Stimulated activated CD4-positive, alpha-beta T cell treated with anti-CD3 and anti-CD28 coated beads, Interleukin-2, amount 100 ng/mL, for 48 hours (primary cell): Measurements from ENCODE around the gene HDAC4.

ENCODE experiments used
- DNase-seq, 2 donors: peaks; one replicate each; pipeline ENCODE4 v3.0.0-alpha.2; 2020

HDAC4 gene

GRCh38 chr2:239212929-239213642, 187.7 kb downstream of the HDAC4 start:
- no peak for DNase-seq

DNA sequence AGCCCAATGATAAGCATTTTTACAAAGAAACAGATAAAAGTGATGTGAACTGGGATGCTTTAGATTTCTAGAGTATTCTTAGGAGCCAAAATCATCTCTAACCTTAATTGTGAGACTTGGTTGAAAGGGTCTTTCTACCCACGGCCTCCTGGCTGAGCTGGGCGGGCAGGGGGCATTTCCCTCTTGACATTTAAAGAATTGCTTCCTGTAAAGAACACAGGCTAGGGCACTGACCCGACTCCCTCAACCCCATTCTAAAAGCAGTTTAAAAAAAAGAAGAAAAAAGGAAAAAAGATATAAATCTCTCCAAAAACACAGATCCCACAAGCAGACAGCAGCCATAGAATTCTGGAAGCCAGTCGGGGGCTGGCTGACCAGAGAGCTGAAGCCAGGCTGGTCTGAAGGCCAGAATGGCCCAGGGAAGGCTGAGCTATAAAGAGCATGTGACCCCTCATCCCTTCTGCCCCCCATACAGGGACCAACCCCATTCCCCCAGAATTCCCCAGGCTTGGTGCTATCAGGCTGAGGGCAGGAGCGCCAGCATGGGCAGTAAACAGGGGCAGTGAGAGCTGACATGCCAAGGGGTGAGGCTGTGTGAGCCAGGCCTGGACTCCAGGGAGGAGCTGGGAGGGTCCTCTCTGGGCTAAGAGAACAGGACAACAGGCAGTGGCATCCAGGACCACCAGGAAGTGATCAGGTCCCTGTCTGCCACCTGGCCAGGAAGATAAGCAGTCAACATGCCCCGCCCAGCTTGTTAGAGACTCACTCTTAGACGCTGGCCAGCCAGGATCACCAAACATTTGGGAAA, 188.5 kb downstream of the HDAC4 start:
- DNase-seq: no peak

DNA sequence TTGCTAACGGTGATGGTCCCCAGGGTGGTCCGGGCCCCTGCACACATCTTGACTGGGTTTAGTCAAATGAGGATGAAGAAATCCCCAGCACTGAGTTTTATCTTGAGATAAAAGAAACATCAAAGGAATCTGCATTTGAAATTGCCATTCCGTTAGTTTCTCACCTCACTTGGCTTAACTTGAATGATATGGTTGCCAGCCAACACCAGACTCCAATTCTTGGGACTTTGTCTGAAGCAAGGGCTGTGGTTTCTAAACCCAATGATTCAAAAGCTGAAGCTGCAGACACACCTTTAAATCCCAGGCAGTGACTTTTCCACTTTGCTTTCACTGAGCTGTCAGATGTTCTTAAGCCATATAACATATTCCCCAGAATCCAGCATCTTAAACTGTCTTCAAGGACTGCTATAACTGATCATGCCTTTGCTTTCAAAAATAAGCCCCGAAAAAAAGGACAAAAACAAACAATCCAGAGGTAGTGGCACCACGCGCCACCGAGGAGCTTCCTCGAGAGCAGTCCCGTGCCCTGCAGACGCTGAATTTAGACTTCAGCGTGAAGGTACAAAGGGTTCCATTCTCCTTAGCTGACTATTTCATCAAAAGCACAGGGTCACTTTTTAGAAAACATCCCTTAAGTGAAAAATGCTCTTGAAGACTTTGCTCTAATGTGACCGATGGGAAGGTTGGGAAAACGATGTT, 189.3 kb downstream of the HDAC4 start:
- DNase-seq: no peak

DNA sequence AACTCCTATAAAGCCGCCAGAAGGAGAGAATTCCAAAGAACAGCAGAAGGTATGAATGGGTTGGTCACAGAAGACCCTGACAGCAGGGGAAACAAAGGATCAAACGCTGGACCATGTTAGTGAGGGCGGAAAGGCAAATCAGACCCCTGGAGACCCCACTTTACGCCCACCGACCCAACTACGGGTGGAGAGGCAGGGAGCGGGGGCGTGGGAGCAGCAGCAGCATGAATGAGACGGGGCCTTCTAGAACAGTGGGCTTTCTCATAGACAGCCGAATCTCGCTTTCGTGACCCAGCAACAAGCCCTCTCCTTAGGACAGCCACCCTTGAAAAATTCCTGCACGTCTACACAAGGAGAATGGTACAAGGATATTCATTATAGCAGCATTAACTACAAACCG, 191.0 kb downstream of the HDAC4 start:
- DNase-seq: no peak

DNA sequence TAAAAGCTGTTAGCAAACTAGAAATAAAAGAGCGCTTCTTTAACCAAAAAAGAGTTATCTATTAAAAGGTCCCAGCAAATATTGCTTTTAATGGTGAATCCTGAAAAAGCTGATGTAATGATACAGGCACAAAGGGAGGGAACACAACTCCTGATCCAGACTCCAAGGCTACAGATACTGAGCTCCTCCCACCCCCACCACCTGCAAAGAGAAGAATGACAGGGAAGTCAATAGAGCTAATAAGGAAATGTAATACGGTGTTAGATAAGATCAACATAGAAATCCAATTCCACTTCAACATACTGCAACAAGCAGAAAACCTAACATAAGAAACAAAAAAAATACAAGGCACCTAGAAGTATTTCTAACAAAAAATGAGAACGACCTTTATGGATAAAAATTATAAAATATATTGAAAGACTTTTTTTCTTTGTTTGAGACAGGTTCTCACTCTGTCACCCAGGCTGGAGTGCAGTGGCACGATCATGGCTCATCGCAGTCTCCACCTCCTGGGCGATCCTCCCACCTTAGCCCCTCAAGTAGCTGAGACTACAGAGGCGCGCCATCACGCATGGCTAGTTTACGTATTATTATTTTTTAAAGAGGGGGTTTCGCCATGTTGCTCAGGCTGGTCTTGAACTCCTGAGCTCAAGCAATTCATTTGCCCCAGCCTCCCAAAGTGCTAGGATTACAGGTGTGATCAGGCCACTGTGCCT, 192.2 kb downstream of the HDAC4 start:
- no peak for DNase-seq

DNA sequence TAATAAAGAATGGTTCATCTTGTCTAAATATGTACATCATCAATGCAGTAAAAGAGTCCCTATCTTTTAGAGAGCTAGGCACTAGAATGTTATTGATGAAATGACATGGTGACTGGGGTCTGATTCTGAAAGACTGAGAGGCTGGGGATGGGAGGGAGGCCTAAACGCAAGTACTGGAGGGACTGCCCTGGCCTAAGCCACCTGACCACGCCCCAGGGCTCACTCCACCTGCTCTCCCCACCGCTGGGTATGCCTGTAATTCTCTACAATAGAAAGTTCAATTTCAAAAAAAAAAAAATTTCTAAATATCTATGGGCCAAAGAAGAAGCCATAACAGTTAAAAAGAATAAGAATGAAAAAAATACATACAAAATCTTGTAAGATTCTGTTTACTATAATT, 194.0 kb downstream of the HDAC4 start:
- DNase-seq: no peak

DNA sequence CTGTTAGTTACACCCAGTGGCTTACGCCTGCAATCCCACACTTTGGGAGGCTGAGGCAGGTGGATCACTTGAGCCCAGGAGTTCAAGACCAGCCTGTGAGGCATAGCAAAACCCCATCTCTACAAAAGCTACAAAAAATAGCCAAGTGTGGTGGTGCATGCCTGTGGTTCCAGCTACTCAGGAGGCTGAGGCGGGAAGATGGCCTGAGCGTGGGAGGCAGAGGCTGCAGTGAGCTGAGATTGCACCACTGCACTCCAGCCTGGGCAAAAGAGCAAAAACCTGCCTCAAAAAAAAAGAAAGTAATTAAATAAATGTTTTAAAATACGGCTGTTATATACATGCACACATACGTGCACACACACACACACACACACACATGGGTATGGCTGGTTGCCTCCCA, 194.8 kb downstream of the HDAC4 start:
- no peak for DNase-seq

DNA sequence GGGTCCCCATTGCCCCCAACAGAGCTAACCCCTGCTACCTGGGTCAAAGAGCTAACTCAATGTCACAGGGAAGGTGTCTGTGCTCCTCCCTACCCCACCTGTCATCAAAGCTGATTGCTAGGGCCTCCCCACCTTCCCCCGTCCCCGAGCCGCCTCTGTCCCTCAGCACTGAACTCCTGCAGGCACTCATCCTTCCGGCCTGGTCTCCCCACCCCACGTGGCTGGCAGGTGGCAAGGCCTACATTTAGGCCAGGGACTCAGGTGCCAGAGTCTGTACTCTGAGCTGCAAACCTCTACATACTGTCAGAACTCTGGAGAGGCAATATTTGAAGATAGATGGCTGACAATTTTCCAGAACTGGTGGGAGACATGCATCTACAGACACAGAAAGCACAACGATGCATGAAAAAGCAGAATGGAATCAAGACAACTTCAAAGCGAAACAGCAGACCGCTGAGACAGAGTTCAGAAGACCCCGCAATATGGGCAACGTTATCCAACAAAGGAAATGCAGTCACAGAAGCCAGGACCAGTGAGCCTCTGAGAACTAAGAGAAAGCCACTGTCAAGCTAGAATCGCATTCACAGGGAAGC, 195.8 kb downstream of the HDAC4 start:
- DNase-seq: no peak

DNA sequence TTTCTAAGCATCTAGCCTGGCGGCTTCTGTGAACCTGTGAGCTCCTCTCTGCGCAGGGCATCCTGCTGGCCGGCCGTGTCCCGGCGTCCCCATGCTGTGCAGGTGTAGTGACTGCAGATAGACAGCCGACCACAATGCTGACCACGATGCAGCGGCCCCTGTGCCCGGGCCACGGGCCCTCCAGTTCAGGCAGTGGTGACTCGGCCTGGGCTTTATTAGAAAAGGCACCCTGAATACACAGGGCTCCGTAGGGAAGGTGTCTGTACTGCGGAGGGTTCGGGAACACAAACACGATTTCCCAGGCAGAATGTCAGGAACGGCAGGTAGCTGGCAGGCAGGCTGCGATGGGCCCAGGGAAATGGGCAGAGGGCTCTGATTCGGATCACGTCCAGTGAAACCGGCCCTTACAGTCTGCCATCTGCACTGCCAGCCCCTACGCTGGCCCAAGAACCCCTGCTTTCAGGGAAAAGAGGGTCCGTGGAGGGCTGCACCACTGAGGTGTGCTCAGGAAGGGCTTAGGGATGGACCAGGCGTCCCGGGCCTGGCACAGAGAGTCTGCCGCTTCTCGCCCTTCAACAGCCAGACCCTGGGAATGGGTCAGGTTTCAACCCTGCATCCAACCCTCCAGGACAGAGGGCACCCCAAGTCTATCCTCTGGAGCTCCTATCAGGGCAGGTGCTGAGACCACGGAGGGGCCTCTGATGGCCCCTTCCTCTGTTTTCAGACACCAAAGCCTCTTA, 196.5 kb downstream of the HDAC4 start:
- no peak for DNase-seq

GRCh38 chr2:239203443-239204135, 197.2 kb downstream of the HDAC4 start:
- DNase-seq: no peak

- no peak for DNase-seq
These were observed 198.0 kb downstream of the HDAC4 start for GRCh38 chr2:239202836-239203235.

DNA sequence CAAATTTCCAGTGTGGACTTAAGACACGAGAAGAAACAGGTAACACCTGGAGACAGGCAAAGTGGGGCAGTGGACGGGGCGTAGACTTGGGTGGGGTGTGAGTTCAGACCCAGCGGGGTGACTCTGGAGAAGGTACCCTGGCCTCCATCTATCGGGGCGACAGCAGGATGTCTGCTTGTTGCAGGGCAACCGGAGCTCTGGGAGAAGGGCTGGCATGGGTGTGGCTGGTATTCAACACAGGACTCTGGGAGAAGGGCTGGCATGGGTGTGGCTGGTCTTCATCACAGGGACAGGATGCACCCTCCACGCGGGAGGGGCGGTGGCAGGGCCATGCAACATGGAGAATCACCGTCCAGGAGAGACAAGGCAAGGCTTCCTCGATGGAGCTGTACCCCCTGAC, 198.5 kb downstream of the HDAC4 start:
- no peak for DNase-seq

- DNase-seq: no peak
These were observed 198.9 kb downstream of the HDAC4 start for GRCh38 chr2:239201884-239202283.

DNA sequence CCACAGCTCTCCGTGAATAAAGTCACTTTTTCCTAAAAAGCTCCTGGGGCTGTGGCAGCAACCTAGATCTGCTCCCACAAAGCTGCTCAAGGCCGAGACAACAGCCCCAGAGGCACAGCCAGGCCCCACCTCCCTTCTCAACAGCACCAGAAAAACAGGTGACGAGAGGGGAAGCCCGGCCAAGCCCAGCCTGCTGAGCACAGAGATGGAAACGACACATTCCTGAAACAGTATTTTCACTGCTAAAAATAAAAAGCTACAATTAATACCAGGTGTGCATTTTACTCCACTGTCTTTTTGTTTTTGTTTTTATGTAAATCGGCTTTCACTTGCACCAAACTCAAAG, 199.3 kb downstream of the HDAC4 start:
- no peak for DNase-seq

GRCh38 chr2:239200646-239201530, 199.9 kb downstream of the HDAC4 start:
- DNase-seq: no peak

DNA sequence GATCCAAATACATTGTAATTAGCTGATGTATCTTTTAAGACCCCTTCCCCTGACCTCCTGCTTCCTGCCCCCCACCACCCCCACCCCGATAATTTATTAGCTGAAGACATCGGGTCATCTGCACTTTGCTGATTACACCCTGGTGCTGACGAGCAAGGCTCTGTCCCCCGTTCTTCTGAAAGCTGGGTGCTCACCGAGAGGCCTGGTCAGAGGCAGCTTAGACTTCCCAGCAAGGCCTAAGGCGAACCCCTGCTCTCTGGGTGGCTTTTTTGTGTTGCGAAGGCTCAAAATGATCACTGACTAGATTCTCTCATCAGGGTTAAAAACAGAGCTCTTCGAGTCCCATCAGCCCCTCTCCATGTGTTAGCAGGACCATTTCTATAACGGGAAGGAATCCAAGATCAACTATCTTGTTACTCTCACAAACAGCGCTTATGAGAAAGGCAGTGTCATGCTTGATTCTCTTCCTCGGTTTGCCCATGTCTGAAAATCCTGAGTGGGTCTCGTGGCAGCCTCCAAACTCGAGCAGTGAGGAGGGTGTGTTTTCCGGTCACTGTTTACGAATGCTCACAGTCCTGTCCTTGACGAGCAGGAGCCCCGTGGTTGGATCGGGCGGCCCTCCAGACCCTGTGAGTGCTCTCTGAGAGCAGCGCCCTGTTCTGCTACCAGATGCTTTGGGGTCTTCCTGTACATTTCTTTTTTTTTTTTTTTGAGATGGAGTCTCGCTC, 201.6 kb downstream of the HDAC4 start:
- DNase-seq: no peak

DNA sequence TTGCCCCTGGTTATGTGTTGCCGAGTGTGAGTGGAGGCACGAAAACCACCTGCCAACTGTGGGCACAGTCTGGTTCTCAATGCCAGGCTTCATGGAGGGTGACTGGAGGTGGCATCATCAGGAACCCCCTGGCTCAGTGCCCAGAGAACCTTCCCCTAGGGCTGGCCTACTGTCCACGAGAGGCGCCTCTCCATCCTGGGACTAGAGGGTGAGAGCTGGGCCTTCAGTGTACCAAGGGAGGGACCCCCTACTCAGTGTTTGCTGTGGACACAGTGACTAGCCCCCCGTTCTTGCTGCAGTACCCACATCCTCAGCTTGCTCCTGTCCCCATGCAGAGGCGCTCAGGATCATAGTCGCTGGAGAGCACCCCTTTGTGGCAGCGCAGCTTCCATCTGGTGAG, 202.6 kb downstream of the HDAC4 start:
- DNase-seq: no peak

GRCh38 chr2:239197146-239197545, 203.7 kb downstream of the HDAC4 start:
- no peak for DNase-seq

GRCh38 chr2:239196474-239197021, 204.3 kb downstream of the HDAC4 start:
- no peak for DNase-seq
